ENCODE measurements around the gene RPS18.

RPS18 gene

GRCh38 chr6:33324125-33324524 lies 52.2 kb downstream of the RPS18 start:
- H3K4me3 ChIP-seq (ENCODE audit: low read depth, low read length) = no peak overlapping the region; the same call in 1 of the 2 replicates
- no peak for TF ChIP-seq CTCF (IDR thresholded peaks at IDR 0.05; ENCODE audit: low read depth, low read length)

Measured in WI38 (cell line).